Gastrocnemius medialis (tissue), 4 donors: ENCODE measurements around the gene EVC2.

Experiments
- CTCF ChIP-seq, 5 experiments: fragments of 450-650 bp in 3 of 5; fragments of 200-600 bp in 2 of 5; sonication (generic) in 2 of 5; IDR thresholded peaks in 4 of 5; conservative IDR thresholded peaks in 1 of 5; 1 replicate in 4 of 5; 2 replicates in 1 of 5; pipeline ENCODE4 v1.5.1; 2016 to 2019; ENCODE audit warnings: antibody characterized with exemption in 5 of 5, mild to moderate bottlenecking in 3 of 5, moderate library complexity in 3 of 5
- POLR2A ChIP-seq, 2 donors: fragments of 450-650 bp; IDR thresholded peaks; one replicate each; pipeline ENCODE4 v1.6.1; 2017; ENCODE audit warnings: antibody characterized with exemption in 2 of 2, mild to moderate bottlenecking in 2 of 2, moderate library complexity in 2 of 2

DNA sequence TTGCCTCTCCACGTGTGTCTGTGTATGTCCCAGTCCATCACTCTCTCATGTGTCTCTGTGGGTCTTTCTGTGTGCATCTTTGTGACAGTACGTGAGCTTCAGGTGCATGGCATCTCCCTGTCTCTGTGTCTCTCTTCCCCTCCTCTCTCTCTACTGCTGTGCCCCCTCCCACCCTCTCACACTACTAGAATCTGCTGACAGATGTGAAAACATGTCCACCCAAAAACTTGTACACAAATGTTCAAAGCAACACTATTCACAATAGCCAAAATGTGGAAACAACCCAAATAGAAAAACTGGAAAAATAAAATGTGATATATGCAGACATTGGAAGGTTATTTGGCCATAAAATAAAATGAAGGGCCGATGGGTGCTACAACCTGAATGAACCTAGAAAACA is 12.6 kb upstream of the EVC2 start:
- TF ChIP-seq CTCF (IDR thresholded peaks at IDR 0.05 in 4 of 5, conservative IDR thresholded peaks at IDR 0.05 in 1 of 5) (no peak), POLR2A (IDR thresholded peaks at IDR 0.05) (no peak)
